Astrocyte of the cerebellum (primary cell): Measurements from ENCODE around the gene FOXJ2.

Source experiments
- DNase-seq: peaks from one replicate; pipeline ENCODE4 v3.0.0-alpha.2; 2011; ENCODE audit warnings: low read depth
- H3K4me3 ChIP-seq: 2 replicates; pipeline ENCODE4 v1.5.1; 2011; ENCODE audit warnings: mild to moderate bottlenecking, low read depth, low read length, moderate library complexity
- in situ Hi-C: cut with HindIII; loops from 2 replicates; pipeline ENCODE4 v1.10.0; 2017; ENCODE audit warnings: low sequenced_read_pairs
- TF ChIP-seq, protein P1 (sequence below): IDR thresholded peaks from 2 replicates; pipeline ENCODE4 v1.5.1; 2012; ENCODE audit warnings: low read length, low read depth, moderate library complexity, mild to moderate bottlenecking; ENCODE audit errors: missing control alignments

FOXJ2 gene

DNA sequence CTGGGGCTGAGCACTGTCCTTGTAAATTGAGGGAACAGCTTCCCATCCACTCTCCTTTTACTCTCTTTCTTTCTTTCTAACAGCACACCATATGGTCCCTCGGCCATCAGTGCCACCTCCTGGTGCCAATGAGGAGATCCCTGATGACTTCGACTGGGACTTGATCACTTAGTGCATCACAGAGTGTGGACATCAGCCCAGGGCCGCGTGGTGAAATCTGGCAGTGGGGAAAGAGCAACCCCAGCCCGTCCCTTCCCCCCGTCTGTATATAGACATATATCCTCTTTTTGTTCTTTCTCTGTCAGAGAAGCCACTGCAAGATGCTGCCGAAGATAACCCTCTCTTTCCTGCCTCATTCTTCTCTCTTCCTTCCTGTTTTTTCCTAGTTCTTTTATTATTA is 20.2 kb downstream of the FOXJ2 start:
- TF ChIP-seq, protein P1, sequence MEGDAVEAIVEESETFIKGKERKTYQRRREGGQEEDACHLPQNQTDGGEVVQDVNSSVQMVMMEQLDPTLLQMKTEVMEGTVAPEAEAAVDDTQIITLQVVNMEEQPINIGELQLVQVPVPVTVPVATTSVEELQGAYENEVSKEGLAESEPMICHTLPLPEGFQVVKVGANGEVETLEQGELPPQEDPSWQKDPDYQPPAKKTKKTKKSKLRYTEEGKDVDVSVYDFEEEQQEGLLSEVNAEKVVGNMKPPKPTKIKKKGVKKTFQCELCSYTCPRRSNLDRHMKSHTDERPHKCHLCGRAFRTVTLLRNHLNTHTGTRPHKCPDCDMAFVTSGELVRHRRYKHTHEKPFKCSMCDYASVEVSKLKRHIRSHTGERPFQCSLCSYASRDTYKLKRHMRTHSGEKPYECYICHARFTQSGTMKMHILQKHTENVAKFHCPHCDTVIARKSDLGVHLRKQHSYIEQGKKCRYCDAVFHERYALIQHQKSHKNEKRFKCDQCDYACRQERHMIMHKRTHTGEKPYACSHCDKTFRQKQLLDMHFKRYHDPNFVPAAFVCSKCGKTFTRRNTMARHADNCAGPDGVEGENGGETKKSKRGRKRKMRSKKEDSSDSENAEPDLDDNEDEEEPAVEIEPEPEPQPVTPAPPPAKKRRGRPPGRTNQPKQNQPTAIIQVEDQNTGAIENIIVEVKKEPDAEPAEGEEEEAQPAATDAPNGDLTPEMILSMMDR, result no peak
- in situ Hi-C loops, result no loop called here
- H3K4me3 ChIP-seq, result no peak overlapping the region
- no peak for DNase-seq

DNA sequence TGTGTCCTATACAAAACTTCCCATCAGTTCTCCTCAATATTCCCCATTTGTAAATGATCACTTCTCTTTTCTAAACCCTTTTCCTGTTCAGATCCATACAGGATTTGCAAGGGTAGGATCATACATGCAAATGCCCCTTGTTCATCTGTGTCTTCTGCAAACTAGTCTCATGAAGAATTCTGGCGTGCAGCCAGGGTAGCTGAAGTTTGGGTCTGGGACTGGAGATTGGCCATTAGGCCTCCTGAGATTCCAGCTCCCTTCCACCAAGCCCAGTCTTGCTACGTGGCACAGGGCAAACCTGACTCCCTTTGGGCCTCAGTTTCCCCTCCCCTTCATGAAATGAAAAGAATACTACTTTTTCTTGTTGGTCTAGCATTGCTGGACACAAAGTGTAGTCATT is 22.3 kb downstream of the FOXJ2 start:
- in situ Hi-C loops, result no loop called here
- DNase-seq, result no peak
- TF ChIP-seq, protein P1, result no peak

DNA sequence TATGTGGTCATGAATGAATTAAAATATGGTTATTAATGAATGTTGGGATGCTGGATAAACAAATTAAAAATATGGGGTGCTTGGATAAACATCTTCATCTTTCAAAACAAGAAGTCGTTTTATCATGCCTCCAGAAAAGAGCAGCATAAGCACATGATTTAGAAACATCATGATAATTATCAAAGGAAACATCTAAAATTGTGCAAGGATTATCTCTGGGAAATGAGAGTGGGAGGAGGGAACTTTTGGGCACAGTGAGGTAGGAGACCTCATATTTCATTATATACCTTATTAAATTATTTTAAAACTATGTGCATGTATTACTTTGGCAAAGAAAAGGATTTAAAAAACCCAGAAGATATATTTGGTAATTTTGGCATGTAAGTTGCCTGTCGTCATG is 24.8 kb downstream of the FOXJ2 start:
- no peak overlapping the region for H3K4me3 ChIP-seq
- TF ChIP-seq, protein P1, result no peak
- in situ Hi-C loops, result no loop called here
- no peak for DNase-seq

More for the DNA sequence above, 22.3 kb downstream of the FOXJ2 start:
- H3K4me3 ChIP-seq, result no peak overlapping the region

DNA sequence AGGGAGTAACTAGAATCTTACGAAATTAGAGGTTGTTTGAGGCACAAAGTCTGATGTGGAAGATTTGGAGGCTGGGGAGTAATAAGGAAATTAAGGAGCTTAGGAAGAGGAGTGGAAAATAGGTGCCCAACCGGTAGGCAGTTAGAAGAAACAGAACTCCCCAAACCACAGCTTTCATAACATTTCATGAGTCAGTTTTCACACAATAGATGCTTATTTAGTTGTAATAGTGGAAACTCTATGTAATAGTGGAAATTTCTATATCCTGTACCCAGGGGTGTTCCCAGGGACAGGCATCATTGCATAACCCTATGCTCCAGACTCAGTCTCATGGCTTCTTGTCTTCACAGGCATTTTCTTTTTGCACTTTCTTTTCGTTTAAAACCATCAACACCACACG is 25.3 kb downstream of the FOXJ2 start:
- in situ Hi-C loops, result no loop called here
- TF ChIP-seq, protein P1, result no peak
- DNase-seq, result no peak
- H3K4me3 ChIP-seq, result no peak overlapping the region

DNA sequence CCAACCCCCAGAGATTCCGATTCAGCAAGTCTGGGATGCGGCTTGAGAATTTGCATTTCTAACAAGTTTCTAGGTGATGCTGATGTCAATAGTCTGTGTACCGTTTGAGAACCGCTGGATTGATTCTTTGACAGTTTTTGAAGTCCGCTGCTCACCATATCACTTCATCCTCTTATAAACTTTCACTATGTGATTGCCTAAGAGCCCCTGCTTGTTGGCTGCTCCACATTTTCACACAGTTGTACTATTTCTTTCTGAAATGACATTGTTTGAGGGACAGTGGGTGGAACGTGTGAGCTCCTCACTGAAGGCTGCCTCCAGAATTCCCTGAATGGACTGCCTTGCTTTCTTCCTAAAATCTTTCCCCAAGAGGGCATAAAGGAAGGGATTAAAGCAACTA is 26.0 kb downstream of the FOXJ2 start:
- no peak for DNase-seq
- no peak overlapping the region for H3K4me3 ChIP-seq
- TF ChIP-seq, protein P1, result no peak
- in situ Hi-C loops, result no loop called here

DNA sequence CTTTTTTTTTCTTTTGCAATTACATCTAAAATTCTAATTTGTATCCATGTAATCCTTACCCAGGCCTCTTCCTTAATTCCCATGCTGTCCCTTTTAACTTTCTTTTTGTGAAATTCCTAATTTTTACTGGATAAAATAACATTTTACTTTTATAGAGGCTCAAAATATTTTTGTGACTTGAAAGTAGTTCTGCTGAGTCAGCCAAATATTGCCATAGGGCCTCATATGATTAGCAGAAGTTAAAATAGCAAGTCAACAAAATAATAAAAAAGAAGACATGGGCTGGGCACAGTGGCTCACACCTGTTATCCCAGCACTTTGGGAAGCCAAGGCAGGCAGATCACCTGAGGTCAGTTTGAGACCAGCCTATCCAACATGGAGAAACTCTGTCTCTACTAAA is 31.6 kb downstream of the FOXJ2 start:
- TF ChIP-seq, protein P1, result no peak
- in situ Hi-C loops, result no loop called here
- H3K4me3 ChIP-seq, result no peak overlapping the region
- DNase-seq, result no peak
